ENCODE measurements around the gene LRMDA. TPM values are rescaled to one million over a fixed set of nuclear protein-coding genes. Genes with fewer than 3 reads are reported as not detected.

Gene LRMDA
- total and polyA plus RNA-seq, 10 of the 15 experiments (the other 5 are each of a cell fraction or from before 2014, with no cell fraction given), result 0.07 to 0.54 (median 0.29) TPM; not detected in 4

DNA sequence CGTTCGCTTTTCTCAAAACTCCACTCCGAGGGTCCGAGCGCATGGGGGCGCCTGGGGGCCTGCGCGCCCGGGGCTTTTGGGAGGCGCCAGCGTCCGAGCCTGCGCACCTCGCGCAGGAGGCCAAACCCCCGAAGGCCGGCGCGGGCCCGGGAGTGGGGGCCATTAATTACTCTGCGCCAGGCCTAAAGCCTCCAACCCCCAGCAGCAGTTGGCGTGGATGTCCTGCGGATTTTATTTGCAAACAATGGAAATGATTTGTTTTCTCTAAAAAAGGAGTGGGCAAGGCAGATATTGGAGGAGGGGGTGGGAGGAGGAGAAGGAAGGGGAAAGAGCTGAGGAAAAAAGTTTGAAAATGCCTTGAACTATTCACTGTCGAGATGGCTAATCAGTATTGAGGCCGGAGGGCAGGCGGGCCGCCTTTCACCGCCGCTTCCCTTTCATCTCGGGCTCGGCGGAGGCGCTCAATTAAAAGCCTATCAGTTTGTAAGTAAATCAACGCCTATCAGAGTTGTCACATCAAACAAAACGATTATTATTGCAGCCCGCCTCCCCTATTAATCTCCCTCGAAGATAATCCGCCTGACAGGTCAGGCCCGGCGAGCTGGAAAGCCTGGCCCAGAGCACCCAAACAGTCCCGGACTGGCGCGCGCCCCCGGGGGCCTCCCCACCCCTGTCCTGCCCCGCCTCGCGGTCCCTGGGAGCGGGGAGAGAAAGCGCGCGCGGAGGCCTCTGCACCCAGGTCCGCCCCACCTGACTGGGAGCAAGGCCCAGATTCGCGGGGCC lies 26.4 kb upstream of the LRMDA start:
- no peak overlapping the region for H3K4me2 ChIP-seq (ENCODE audit: control insufficient read depth, insufficient read depth)
- no peak overlapping the region for H3K9ac ChIP-seq (ENCODE audit: control insufficient read depth, insufficient read depth, low read length)
- in situ Hi-C loops (cut with MboI) (no loop called here), intact Hi-C loops (cut with micrococcal nuclease; ENCODE audit: unreplicated experiment) (loop anchor here (5.0 to 10.0 kb wide), 4 partner anchors 137 to 900 kb away; no protein-coding TSS in a partner anchor)
- ChIA-PET RAD21 (ENCODE audit: unreplicated experiment) (interaction anchor here (1.1 to 1.8 kb wide), 3 partner anchors 204 to 631 kb away, joined by 4 to 9 read pairs (median 5); no protein-coding TSS in a partner anchor), SMC1A (ENCODE audit: uncharacterized antibody, unreplicated experiment) (interaction anchor here (1.1 to 2.2 kb wide), 3 partner anchors 207 to 631 kb away, joined by 3 to 7 read pairs (median 4); no protein-coding TSS in a partner anchor), CTCF (interaction anchor here (1.5 to 5.7 kb wide), 3 partner anchors 47 to 898 kb away, joined by 3 to 38 read pairs (median 10); no protein-coding TSS in a partner anchor), POLR2A (no interaction called here)
- no peaks in the 10 kb centered on the region for H3K36me3 ChIP-seq (ENCODE audit: control insufficient read depth in 2 of 2, insufficient read depth in 2 of 2, low read length in 1 of 2)
- FAIRE-seq (no peak), DNase-seq (ENCODE audit: low read depth, low spot score) (no peak), ATAC-seq (no peak)
- no peaks in the 10 kb centered on the region for H3K79me2 ChIP-seq (ENCODE audit: control insufficient read depth, insufficient read depth, low read length)
- TF ChIP-seq ZBED1 (IDR thresholded peaks at IDR 0.05; ENCODE audit: borderline replicate concordance) (no peak), PAX8 (IDR thresholded peaks at IDR 0.05) (no peak), MTA2 (IDR thresholded peaks at IDR 0.05; ENCODE audit: low read depth) (no peak), CEBPB (IDR thresholded peaks at IDR 0.05; ENCODE audit: borderline replicate concordance in 1 of 2, low read depth in 2 of 2, low read length in 2 of 2) (no peak), ATF7 (IDR thresholded peaks at IDR 0.05; ENCODE audit: low read depth) (no peak), NFYB (IDR thresholded peaks at IDR 0.05; ENCODE audit: insufficient read depth, low read depth, low read length) (no peak)
- TF ChIP-seq, protein P1, sequence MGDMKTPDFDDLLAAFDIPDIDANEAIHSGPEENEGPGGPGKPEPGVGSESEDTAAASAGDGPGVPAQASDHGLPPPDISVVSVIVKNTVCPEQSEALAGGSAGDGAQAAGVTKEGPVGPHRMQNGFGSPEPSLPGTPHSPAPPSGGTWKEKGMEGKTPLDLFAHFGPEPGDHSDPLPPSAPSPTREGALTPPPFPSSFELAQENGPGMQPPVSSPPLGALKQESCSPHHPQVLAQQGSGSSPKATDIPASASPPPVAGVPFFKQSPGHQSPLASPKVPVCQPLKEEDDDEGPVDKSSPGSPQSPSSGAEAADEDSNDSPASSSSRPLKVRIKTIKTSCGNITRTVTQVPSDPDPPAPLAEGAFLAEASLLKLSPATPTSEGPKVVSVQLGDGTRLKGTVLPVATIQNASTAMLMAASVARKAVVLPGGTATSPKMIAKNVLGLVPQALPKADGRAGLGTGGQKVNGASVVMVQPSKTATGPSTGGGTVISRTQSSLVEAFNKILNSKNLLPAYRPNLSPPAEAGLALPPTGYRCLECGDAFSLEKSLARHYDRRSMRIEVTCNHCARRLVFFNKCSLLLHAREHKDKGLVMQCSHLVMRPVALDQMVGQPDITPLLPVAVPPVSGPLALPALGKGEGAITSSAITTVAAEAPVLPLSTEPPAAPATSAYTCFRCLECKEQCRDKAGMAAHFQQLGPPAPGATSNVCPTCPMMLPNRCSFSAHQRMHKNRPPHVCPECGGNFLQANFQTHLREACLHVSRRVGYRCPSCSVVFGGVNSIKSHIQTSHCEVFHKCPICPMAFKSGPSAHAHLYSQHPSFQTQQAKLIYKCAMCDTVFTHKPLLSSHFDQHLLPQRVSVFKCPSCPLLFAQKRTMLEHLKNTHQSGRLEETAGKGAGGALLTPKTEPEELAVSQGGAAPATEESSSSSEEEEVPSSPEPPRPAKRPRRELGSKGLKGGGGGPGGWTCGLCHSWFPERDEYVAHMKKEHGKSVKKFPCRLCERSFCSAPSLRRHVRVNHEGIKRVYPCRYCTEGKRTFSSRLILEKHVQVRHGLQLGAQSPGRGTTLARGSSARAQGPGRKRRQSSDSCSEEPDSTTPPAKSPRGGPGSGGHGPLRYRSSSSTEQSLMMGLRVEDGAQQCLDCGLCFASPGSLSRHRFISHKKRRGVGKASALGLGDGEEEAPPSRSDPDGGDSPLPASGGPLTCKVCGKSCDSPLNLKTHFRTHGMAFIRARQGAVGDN (IDR thresholded peaks at IDR 0.05), result 0 out of 2 replicates have a peak, but pooled peaks have one; percentile 10
- peaks cover 9 to 14% of the 10 kb centered on the region in 2 experiments for H3K27me3 ChIP-seq (replicated peaks in 1 of 2; ENCODE audit: control insufficient read depth in 2 of 2, insufficient read depth in 2 of 2, low read length in 1 of 2)
- no peak overlapping the region for H3K4me3 ChIP-seq
- no peak overlapping the region for H3K27ac ChIP-seq (ENCODE audit: control insufficient read depth, insufficient read depth)
- H3K4me1 ChIP-seq (ENCODE audit: control insufficient read depth, insufficient read depth, low read length), result no peaks in the 10 kb centered on the region; the same call in 1 of the 2 replicates
- WGBS (ENCODE audit: insufficient coverage, insufficient replicate concordance, low lambda C conversion rate, missing lambda C conversion rate), result 41% methylated on average over 41 of the region's 56 CpGs
- H4K20me1 ChIP-seq (ENCODE audit: control insufficient read depth, insufficient read depth), result no peaks in the 10 kb centered on the region
- no peaks in the 10 kb centered on the region; the same call in 2 of the 3 replicates for H3K9me3 ChIP-seq (replicated peaks; ENCODE audit: control insufficient read depth, insufficient read depth, low read length)
- BruUV-seq (replicated peaks), result no TSS peak
- H2AFZ ChIP-seq (ENCODE audit: control insufficient read depth, low read depth, low read length), result no peak overlapping the region

Data from GM12878 (cell line).